Prostate gland (tissue), 2 donors: ENCODE data around the gene IFT22. TPM values are rescaled to one million over a fixed set of nuclear protein-coding genes. Genes with fewer than 3 reads are reported as not detected.
A peak's percentile ranks its signal among the peaks of the same experiment; 100 is the strongest.
"Not testable (repeated sequence)": the region's sequence is repeated elsewhere in the genome, so short reads cannot be mapped to it uniquely, and the experiment has no call there.

Experiments
- DNase-seq: peaks from one replicate; pipeline ENCODE4 v3.0.0-alpha.2; 2019; ENCODE audit warnings: low spot score
- H3K27ac ChIP-seq, 2 donors: fragments of 200-600 bp; sonication (generic); 2 replicates each; pipeline ENCODE4 v1.5.1; 2017 to 2019
- H3K27me3 ChIP-seq: fragments of 200-600 bp; sonication (generic); replicated peaks from 2 replicates; pipeline ENCODE4 v1.5.1; 2019; ENCODE audit not compliant: insufficient read depth
- H3K36me3 ChIP-seq, 2 donors: fragments of 200-600 bp; sonication (generic); 1 replicate in 1 of 2; 2 replicates in 1 of 2; pipeline versions ENCODE4 v1.5.1 to v1.8.1; 2017 to 2019
- H3K4me1 ChIP-seq: fragments of 200-600 bp; sonication (generic); replicated peaks from 2 replicates; pipeline ENCODE4 v1.5.1; 2019
- H3K4me3 ChIP-seq, 2 donors: fragments of 200-600 bp; sonication (generic); 2 replicates each; pipeline ENCODE4 v1.5.1; 2017 to 2019
- H3K9me3 ChIP-seq: fragments of 200-600 bp; sonication (generic); 2 replicates; pipeline ENCODE4 v1.5.1; 2017
- POLR2A ChIP-seq: fragments of 450-650 bp; IDR thresholded peaks from one replicate; pipeline ENCODE4 v1.6.1; 2016; ENCODE audit warnings: antibody characterized with exemption, mild to moderate bottlenecking
- POLR2AphosphoS5 ChIP-seq: sonication (generic); formaldehyde crosslinking; IDR thresholded peaks from one replicate; pipeline ENCODE4 v1.6.1; 2017; ENCODE audit warnings: antibody characterized with exemption
- WGBS: methylation state at CpG from one replicate; pipeline ENCODE4 v1.1.5; 2018; 5-methylcytosine and 5-hydroxymethylcytosine counted together
- intact Hi-C: fragments of 100-400 bp; cut with DNase I; formaldehyde crosslinking; loops from one replicate; pipeline ENCODE4 v1.14.2; 2022
- total RNA-seq, 2 donors: library from RNA; depleted of rRNA; stranded (reverse); fragments of >200 nt; gene quantifications; one replicate each; pipeline ENCODE4 v1.1.0, GENCODE V29; 2016
- TF ChIP-seq, protein P1 (sequence below), 4 experiments: fragments of 200-600 bp in 2 of 4; fragments of 450-650 bp in 2 of 4; sonication (generic) in 2 of 4; IDR thresholded peaks; 1 replicate in 3 of 4; 2 replicates in 1 of 4; pipeline ENCODE4 v1.5.1; 2016 to 2019; ENCODE audit warnings: antibody characterized with exemption in 4 of 4, mild to moderate bottlenecking in 2 of 4, moderate library complexity in 2 of 4

IFT22 gene
- total RNA-seq, 2 donors from 2014 or later: 24.7 to 37.7 TPM

DNA sequence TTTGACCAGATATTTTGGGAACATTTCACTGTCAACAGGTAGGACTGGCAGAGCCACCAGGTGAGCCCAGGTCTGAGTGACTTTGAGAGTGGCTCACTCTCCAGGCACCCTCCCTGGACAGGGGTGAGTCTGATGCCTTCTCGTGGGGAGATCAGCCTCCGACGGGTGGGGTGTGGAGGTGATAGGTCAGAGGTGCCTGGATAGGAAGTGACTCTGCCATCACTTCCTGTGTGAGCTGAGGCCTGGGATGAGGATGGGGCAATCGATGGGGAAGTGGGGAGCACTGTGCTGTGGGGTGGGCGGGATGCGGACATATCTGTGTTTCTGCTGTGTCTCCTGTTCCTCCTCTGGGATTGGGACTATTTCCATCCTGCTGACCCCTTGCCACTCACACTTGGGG is 34.6 kb downstream of the IFT22 start:
- H3K4me1 ChIP-seq: no peaks in the 10 kb centered on the region
- DNase-seq: no peak
- no peak overlapping the region for H3K27ac ChIP-seq
- H3K9me3 ChIP-seq: no peaks in the 10 kb centered on the region
- H3K4me3 ChIP-seq: no peak overlapping the region
- no peaks in the 10 kb centered on the region for H3K27me3 ChIP-seq
- H3K36me3 ChIP-seq: no peaks in the 10 kb centered on the region
- intact Hi-C loops: no loop called here
- 85% methylated on average over 6 of the region's 6 CpGs for WGBS
- TF ChIP-seq, protein P1, sequence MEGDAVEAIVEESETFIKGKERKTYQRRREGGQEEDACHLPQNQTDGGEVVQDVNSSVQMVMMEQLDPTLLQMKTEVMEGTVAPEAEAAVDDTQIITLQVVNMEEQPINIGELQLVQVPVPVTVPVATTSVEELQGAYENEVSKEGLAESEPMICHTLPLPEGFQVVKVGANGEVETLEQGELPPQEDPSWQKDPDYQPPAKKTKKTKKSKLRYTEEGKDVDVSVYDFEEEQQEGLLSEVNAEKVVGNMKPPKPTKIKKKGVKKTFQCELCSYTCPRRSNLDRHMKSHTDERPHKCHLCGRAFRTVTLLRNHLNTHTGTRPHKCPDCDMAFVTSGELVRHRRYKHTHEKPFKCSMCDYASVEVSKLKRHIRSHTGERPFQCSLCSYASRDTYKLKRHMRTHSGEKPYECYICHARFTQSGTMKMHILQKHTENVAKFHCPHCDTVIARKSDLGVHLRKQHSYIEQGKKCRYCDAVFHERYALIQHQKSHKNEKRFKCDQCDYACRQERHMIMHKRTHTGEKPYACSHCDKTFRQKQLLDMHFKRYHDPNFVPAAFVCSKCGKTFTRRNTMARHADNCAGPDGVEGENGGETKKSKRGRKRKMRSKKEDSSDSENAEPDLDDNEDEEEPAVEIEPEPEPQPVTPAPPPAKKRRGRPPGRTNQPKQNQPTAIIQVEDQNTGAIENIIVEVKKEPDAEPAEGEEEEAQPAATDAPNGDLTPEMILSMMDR (IDR thresholded peaks at IDR 0.05): no peak
- TF ChIP-seq POLR2A: no peak
- TF ChIP-seq POLR2AphosphoS5: peak; percentile 7

DNA sequence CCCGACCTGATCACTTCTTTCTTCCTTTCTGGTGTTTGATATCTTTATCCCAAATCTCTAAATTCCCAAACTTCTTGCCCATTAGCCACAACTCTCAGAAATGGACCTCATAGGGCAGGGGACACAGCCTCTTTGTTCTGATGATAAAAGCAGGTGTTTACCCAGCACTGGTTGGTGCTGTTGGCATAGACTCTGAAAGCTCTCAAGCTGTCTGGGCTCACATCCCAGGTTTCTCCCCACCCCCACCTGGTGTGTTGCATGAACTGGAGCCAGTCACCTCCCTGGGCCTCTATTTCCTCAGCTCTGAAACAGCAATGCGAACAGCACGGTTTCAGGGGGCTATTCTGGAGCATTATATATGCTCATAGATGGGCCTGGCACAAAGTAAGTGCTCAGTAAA is 35.7 kb downstream of the IFT22 start:
- 39% methylated on average over 3 of the region's 3 CpGs for WGBS
- H3K9me3 ChIP-seq, H3K4me3 ChIP-seq, H3K27ac ChIP-seq, intact Hi-C loops, H3K27me3 ChIP-seq, H3K36me3 ChIP-seq, H3K4me1 ChIP-seq: not testable (repeated sequence)
- TF ChIP-seq, protein P1 (IDR thresholded peaks at IDR 0.05): peak in 1 of 4 experiments; percentile 19
- TF ChIP-seq POLR2AphosphoS5: peak; percentile 51
- DNase-seq: peak; percentile 61

DNA sequence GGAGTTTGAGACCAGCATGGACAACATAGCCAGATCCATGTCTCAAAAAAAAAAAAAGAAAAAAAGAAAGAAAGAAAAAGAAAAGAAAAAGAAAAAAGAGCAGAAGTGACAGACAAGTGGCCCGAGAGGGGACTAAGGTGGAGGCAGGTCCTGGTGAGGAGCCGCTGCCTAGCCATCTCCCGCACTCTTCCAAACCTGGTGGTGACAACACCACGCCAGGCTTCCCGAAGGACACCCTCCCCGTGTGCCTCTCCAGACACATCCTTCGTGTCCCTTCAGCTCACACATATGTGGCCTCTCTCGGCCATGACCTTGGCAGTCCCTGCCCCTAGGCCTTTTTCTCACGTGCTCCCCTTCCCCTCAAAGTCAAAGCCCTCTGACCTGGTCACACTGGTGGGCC is 36.4 kb downstream of the IFT22 start:
- Histone ChIP-seq H3K4me1 (no peaks in the 10 kb centered on the region), H3K27me3 (no peaks in the 10 kb centered on the region), H3K4me3 (no peak overlapping the region), H3K9me3 (no peaks in the 10 kb centered on the region), H3K36me3 (no peaks in the 10 kb centered on the region), H3K27ac (no peak overlapping the region)
- no peak for DNase-seq
- TF ChIP-seq POLR2AphosphoS5 (no peak), POLR2A (no peak)
- TF ChIP-seq, protein P1 (IDR thresholded peaks at IDR 0.05): no peak
- 83% methylated on average over 9 of the region's 9 CpGs for WGBS
- intact Hi-C loops: no loop called here

DNA sequence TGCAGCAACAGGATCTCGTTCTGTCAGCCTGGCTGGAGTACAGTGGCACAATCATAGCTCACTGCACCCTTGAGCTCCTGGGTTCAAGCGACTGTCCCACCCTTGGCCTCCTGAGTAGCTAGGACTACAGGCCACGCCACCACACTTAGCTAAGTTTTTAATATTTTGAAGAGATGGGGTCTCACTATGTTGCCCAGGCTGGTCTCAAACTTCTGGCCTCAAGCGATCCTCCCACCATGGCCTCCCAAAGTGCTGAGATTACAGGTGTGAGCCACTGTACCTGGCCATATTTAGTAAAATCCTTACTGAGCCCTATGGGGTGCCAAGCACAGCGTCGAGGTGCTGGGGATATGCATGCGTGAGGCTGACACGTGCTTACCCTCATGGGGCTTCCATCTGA is 40.7 kb downstream of the IFT22 start:
- H3K4me3 ChIP-seq, H3K27me3 ChIP-seq, DNase-seq, H3K9me3 ChIP-seq, H3K36me3 ChIP-seq, H3K4me1 ChIP-seq, H3K27ac ChIP-seq: not testable (repeated sequence)
- 91% methylated on average over 8 of the region's 8 CpGs for WGBS
- intact Hi-C loops: loop anchor here (5.0 kb wide), 1 partner anchor 139 kb away; no protein-coding TSS in a partner anchor

DNA sequence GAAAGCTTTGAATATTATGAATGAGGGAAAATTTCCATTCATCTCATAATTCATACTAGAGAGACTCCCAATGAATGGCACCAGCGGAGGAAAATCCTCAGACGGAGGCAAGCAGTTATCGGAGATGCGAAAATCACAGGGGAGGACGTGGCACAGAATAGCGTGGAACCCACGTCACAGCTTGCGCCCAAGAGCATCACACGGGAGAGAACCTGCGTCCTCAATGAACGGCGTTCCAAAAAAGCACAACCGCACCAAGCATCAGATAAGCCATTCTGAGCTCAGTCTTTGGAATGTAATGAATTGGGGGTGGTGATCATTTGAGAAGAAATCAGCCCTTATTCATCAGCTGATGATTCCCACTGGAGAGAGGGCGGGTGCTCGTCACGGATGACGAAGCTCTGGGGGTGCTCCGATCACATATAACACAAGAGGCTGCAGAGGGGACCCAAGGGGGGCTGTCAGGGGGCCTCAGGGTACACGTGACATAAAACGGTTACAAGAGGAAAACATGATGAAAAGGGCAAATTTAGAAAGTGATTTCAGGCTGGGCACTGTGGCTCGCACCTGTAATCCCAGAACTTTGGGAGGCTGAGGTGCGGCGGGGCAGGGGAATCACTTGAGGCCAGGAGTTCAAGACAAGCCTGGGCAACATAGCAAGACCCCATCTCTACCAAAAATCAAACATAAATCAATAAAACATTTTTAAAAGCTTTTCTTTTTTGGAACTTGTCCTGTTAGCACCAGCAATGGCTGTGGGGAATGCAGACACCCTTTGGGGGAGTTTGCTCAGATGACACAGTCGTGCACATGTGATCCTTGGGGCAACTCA is 42.9 kb downstream of the IFT22 start:
- intact Hi-C loops: no loop called here
- Histone ChIP-seq H3K9me3 (no peaks in the 10 kb centered on the region), H3K4me1 (no peaks in the 10 kb centered on the region), H3K27ac (no peak overlapping the region), H3K4me3 (no peak overlapping the region), H3K36me3 (no peaks in the 10 kb centered on the region), H3K27me3 (no peaks in the 10 kb centered on the region)
- TF ChIP-seq, protein P1 (IDR thresholded peaks at IDR 0.05): no peak
- TF ChIP-seq POLR2AphosphoS5 (no peak), POLR2A (no peak)
- 81% methylated on average over 24 of the region's 24 CpGs for WGBS
- no peak for DNase-seq
